ENCODE results near the gene CRTAP.
A peak's percentile ranks its signal among the peaks of the same experiment; 100 is the strongest.
"Not testable (repeated sequence)": the region's sequence is repeated elsewhere in the genome, so short reads cannot be mapped to it uniquely, and the experiment has no call there.

CRTAP gene

GRCh38 chr3:33103480-33103879, 10.3 kb upstream of the CRTAP start:
- Histone ChIP-seq H3K4me3 (ENCODE audit: low read length) (no peak overlapping the region), H3K27me3 (ENCODE audit: control insufficient read depth, insufficient read depth, low read length) (no peaks in the 10 kb centered on the region), H3K9ac (ENCODE audit: low read length) (no peak overlapping the region), H3K9me3 (ENCODE audit: control insufficient read depth, low read length) (no peaks in the 10 kb centered on the region), H3K36me3 (ENCODE audit: control insufficient read depth, insufficient read depth, low read length) (no peaks in the 10 kb centered on the region), H3K4me1 (ENCODE audit: control insufficient read depth, insufficient read depth, low read length) (no peaks in the 10 kb centered on the region)

- Histone ChIP-seq H3K4me1 (ENCODE audit: control insufficient read depth, insufficient read depth, low read length) (no peaks in the 10 kb centered on the region), H3K4me3 (ENCODE audit: low read length) (no peak overlapping the region), H3K27me3 (ENCODE audit: control insufficient read depth, insufficient read depth, low read length) (no peaks in the 10 kb centered on the region), H3K9me3 (ENCODE audit: control insufficient read depth, low read length) (no peaks in the 10 kb centered on the region), H3K9ac (ENCODE audit: low read length) (no peak overlapping the region), H3K36me3 (ENCODE audit: control insufficient read depth, insufficient read depth, low read length) (no peaks in the 10 kb centered on the region)
These were observed 9.0 kb upstream of the CRTAP start for GRCh38 chr3:33104803-33105202.

GRCh38 chr3:33105341-33105948, 8.4 kb upstream of the CRTAP start:
- no peaks in the 10 kb centered on the region for H3K4me1 ChIP-seq (ENCODE audit: control insufficient read depth, insufficient read depth, low read length)
- no peaks in the 10 kb centered on the region for H3K36me3 ChIP-seq (ENCODE audit: control insufficient read depth, insufficient read depth, low read length)
- no peaks in the 10 kb centered on the region for H3K27me3 ChIP-seq (ENCODE audit: control insufficient read depth, insufficient read depth, low read length)
- no peaks in the 10 kb centered on the region for H3K9me3 ChIP-seq (ENCODE audit: control insufficient read depth, low read length)
- H3K9ac ChIP-seq (ENCODE audit: low read length) = no peak overlapping the region
- no peak overlapping the region for H3K4me3 ChIP-seq (ENCODE audit: low read length)

GRCh38 chr3:33106854-33107253, 7.0 kb upstream of the CRTAP start:
- H3K9ac ChIP-seq (ENCODE audit: low read length); H3K4me1 ChIP-seq (ENCODE audit: control insufficient read depth, insufficient read depth, low read length); H3K27me3 ChIP-seq (ENCODE audit: control insufficient read depth, insufficient read depth, low read length); H3K36me3 ChIP-seq (ENCODE audit: control insufficient read depth, insufficient read depth, low read length); H3K4me3 ChIP-seq (ENCODE audit: low read length); H3K9me3 ChIP-seq (ENCODE audit: control insufficient read depth, low read length): not testable (repeated sequence)

GRCh38 chr3:33111581-33111980, 2.2 kb upstream of the CRTAP start:
- Histone ChIP-seq H3K27me3 (ENCODE audit: control insufficient read depth, insufficient read depth, low read length) (no peaks in the 10 kb centered on the region), H3K4me3 (ENCODE audit: low read length) (no peak overlapping the region), H3K9me3 (ENCODE audit: control insufficient read depth, low read length) (no peaks in the 10 kb centered on the region), H3K4me1 (ENCODE audit: control insufficient read depth, insufficient read depth, low read length) (peaks cover 14% of the 10 kb centered on the region), H3K9ac (ENCODE audit: low read length) (no peak overlapping the region), H3K36me3 (ENCODE audit: control insufficient read depth, insufficient read depth, low read length) (no peaks in the 10 kb centered on the region)

GRCh38 chr3:33114622-33115023, 809 bp downstream of the CRTAP start:
- peak overlapping the region; percentile 86 for H3K9ac ChIP-seq (ENCODE audit: low read length)
- H3K36me3 ChIP-seq (ENCODE audit: control insufficient read depth, insufficient read depth, low read length) = no peaks in the 10 kb centered on the region
- no peaks in the 10 kb centered on the region for H3K27me3 ChIP-seq (ENCODE audit: control insufficient read depth, insufficient read depth, low read length)

GRCh38 chr3:33115024-33115768, 1.4 kb downstream of the CRTAP start:
- Histone ChIP-seq H3K27me3 (ENCODE audit: control insufficient read depth, insufficient read depth, low read length) (no peaks in the 10 kb centered on the region), H3K4me3 (ENCODE audit: low read length) (peak overlapping the region; percentile 82), H3K4me1 (ENCODE audit: control insufficient read depth, insufficient read depth, low read length) (peaks cover 22% of the 10 kb centered on the region), H3K9ac (ENCODE audit: low read length) (peak overlapping the region; percentile 7), H3K9me3 (ENCODE audit: control insufficient read depth, low read length) (no peaks in the 10 kb centered on the region), H3K36me3 (ENCODE audit: control insufficient read depth, insufficient read depth, low read length) (no peaks in the 10 kb centered on the region)

More at GRCh38 chr3:33114622-33115023, 809 bp downstream of the CRTAP start:
- Histone ChIP-seq H3K9me3 (ENCODE audit: control insufficient read depth, low read length) (no peaks in the 10 kb centered on the region), H3K4me1 (ENCODE audit: control insufficient read depth, insufficient read depth, low read length) (peaks cover 18% of the 10 kb centered on the region), H3K4me3 (ENCODE audit: low read length) (peak overlapping the region; percentile 82)

GRCh38 chr3:33117461-33117860, 3.6 kb downstream of the CRTAP start:
- Histone ChIP-seq H3K9me3 (ENCODE audit: control insufficient read depth, low read length) (no peaks in the 10 kb centered on the region), H3K36me3 (ENCODE audit: control insufficient read depth, insufficient read depth, low read length) (no peaks in the 10 kb centered on the region), H3K4me3 (ENCODE audit: low read length) (no peak overlapping the region), H3K9ac (ENCODE audit: low read length) (no peak overlapping the region), H3K4me1 (ENCODE audit: control insufficient read depth, insufficient read depth, low read length) (peaks cover 22% of the 10 kb centered on the region), H3K27me3 (ENCODE audit: control insufficient read depth, insufficient read depth, low read length) (no peaks in the 10 kb centered on the region)

- Histone ChIP-seq H3K9me3 (ENCODE audit: control insufficient read depth, low read length) (no peaks in the 10 kb centered on the region), H3K27me3 (ENCODE audit: control insufficient read depth, insufficient read depth, low read length) (no peaks in the 10 kb centered on the region), H3K4me3 (ENCODE audit: low read length) (no peak overlapping the region), H3K36me3 (ENCODE audit: control insufficient read depth, insufficient read depth, low read length) (peaks cover 5% of the 10 kb centered on the region), H3K9ac (ENCODE audit: low read length) (no peak overlapping the region), H3K4me1 (ENCODE audit: control insufficient read depth, insufficient read depth, low read length) (peaks cover 15% of the 10 kb centered on the region)
These were observed 6.1 kb downstream of the CRTAP start for GRCh38 chr3:33119891-33120290.

GRCh38 chr3:33122991-33123390, 9.2 kb downstream of the CRTAP start:
- peaks cover 9% of the 10 kb centered on the region for H3K36me3 ChIP-seq (ENCODE audit: control insufficient read depth, insufficient read depth, low read length)

GRCh38 chr3:33124638-33125037, 10.8 kb downstream of the CRTAP start:
- no peak overlapping the region for H3K9ac ChIP-seq (ENCODE audit: low read length)
- H3K4me1 ChIP-seq (ENCODE audit: control insufficient read depth, insufficient read depth, low read length) = peaks cover 4% of the 10 kb centered on the region
- no peaks in the 10 kb centered on the region for H3K9me3 ChIP-seq (ENCODE audit: control insufficient read depth, low read length)
- H3K4me3 ChIP-seq (ENCODE audit: low read length) = no peak overlapping the region
- H3K27me3 ChIP-seq (ENCODE audit: control insufficient read depth, insufficient read depth, low read length) = no peaks in the 10 kb centered on the region
- H3K36me3 ChIP-seq (ENCODE audit: control insufficient read depth, insufficient read depth, low read length) = peaks cover 9% of the 10 kb centered on the region

More at GRCh38 chr3:33122991-33123390, 9.2 kb downstream of the CRTAP start:
- H3K4me3 ChIP-seq (ENCODE audit: low read length) = no peak overlapping the region
- no peaks in the 10 kb centered on the region for H3K27me3 ChIP-seq (ENCODE audit: control insufficient read depth, insufficient read depth, low read length)
- no peak overlapping the region for H3K9ac ChIP-seq (ENCODE audit: low read length)
- H3K9me3 ChIP-seq (ENCODE audit: control insufficient read depth, low read length) = no peaks in the 10 kb centered on the region
- H3K4me1 ChIP-seq (ENCODE audit: control insufficient read depth, insufficient read depth, low read length) = peaks cover 8% of the 10 kb centered on the region

GRCh38 chr3:33125840-33126239, 12.0 kb downstream of the CRTAP start:
- H3K27me3 ChIP-seq (ENCODE audit: control insufficient read depth, insufficient read depth, low read length) = no peaks in the 10 kb centered on the region
- no peak overlapping the region for H3K9ac ChIP-seq (ENCODE audit: low read length)
- H3K4me1 ChIP-seq (ENCODE audit: control insufficient read depth, insufficient read depth, low read length) = peaks cover 6% of the 10 kb centered on the region
- H3K36me3 ChIP-seq (ENCODE audit: control insufficient read depth, insufficient read depth, low read length) = peaks cover 9% of the 10 kb centered on the region
- H3K4me3 ChIP-seq (ENCODE audit: low read length) = no peak overlapping the region
- no peaks in the 10 kb centered on the region for H3K9me3 ChIP-seq (ENCODE audit: control insufficient read depth, low read length)

Data from mucosa of stomach (tissue), 1 donor.